ENCODE measurements around the gene TNS3.

DNA sequence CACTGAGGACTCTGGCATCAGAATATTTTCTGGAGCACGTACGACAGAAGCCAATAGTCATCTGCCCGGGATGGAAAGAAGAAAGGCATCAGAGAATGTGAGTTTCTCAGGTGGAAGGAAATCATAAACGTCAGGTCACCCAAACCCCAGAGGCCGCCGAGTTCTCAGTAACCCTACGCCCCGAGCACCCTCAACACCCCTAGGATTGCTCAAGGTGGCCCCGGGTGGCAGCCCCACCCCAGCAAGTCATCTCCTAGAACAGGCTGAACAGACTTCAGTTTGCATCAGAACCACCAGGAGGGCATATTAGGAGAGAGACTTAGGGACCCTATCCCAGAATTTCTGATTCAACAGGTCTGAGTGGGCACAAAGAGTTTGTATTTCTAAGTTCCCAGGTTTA lies 117.6 kb downstream of the TNS3 start:
- TF ChIP-seq ETS2 (tag; IDR thresholded peaks at IDR 0.05; ENCODE audit: borderline replicate concordance, poor library complexity, severe bottlenecking), result no peak
- TF ChIP-seq GABPB1 (CRISPR knock-in tag; IDR thresholded peaks at IDR 0.05), result no peak
- TF ChIP-seq EP300 (IDR thresholded peaks at IDR 0.05; ENCODE audit: low read length), result no peak
- no peak for TF ChIP-seq FOXK1 (CRISPR knock-in tag; IDR thresholded peaks at IDR 0.05; ENCODE audit: borderline replicate concordance)
- TF ChIP-seq MYC (IDR thresholded peaks at IDR 0.05; ENCODE audit: low read depth, low read length), result no peak
- TF ChIP-seq MYC (CRISPR knock-in tag; IDR thresholded peaks at IDR 0.05; ENCODE audit: borderline replicate concordance, low read depth), result no peak
- TF ChIP-seq, protein P1, sequence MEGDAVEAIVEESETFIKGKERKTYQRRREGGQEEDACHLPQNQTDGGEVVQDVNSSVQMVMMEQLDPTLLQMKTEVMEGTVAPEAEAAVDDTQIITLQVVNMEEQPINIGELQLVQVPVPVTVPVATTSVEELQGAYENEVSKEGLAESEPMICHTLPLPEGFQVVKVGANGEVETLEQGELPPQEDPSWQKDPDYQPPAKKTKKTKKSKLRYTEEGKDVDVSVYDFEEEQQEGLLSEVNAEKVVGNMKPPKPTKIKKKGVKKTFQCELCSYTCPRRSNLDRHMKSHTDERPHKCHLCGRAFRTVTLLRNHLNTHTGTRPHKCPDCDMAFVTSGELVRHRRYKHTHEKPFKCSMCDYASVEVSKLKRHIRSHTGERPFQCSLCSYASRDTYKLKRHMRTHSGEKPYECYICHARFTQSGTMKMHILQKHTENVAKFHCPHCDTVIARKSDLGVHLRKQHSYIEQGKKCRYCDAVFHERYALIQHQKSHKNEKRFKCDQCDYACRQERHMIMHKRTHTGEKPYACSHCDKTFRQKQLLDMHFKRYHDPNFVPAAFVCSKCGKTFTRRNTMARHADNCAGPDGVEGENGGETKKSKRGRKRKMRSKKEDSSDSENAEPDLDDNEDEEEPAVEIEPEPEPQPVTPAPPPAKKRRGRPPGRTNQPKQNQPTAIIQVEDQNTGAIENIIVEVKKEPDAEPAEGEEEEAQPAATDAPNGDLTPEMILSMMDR (IDR thresholded peaks at IDR 0.05 in 2 of 3, conservative IDR thresholded peaks at IDR 0.05 in 1 of 3; ENCODE audit: insufficient read depth in 2 of 3, low read depth in 1 of 3, low read length in 3 of 3), result no peak
- no peak for TF ChIP-seq MED1 (CRISPR knock-in tag; IDR thresholded peaks at IDR 0.05; ENCODE audit: borderline replicate concordance)
- no peak for TF ChIP-seq ZNF121 (CRISPR knock-in tag; conservative IDR thresholded peaks at IDR 0.05)
- TF ChIP-seq ZNF311 (CRISPR knock-in tag; IDR thresholded peaks at IDR 0.05), result no peak
- TF ChIP-seq TAF1 (IDR thresholded peaks at IDR 0.05; ENCODE audit: control insufficient read depth, extremely low read depth, insufficient read depth, low read length, severe bottlenecking), result no peak
- no peak for TF ChIP-seq ZNF24 (IDR thresholded peaks at IDR 0.05)
- no peak for TF ChIP-seq DPF2 (IDR thresholded peaks at IDR 0.05)
- TF ChIP-seq, protein P2, sequence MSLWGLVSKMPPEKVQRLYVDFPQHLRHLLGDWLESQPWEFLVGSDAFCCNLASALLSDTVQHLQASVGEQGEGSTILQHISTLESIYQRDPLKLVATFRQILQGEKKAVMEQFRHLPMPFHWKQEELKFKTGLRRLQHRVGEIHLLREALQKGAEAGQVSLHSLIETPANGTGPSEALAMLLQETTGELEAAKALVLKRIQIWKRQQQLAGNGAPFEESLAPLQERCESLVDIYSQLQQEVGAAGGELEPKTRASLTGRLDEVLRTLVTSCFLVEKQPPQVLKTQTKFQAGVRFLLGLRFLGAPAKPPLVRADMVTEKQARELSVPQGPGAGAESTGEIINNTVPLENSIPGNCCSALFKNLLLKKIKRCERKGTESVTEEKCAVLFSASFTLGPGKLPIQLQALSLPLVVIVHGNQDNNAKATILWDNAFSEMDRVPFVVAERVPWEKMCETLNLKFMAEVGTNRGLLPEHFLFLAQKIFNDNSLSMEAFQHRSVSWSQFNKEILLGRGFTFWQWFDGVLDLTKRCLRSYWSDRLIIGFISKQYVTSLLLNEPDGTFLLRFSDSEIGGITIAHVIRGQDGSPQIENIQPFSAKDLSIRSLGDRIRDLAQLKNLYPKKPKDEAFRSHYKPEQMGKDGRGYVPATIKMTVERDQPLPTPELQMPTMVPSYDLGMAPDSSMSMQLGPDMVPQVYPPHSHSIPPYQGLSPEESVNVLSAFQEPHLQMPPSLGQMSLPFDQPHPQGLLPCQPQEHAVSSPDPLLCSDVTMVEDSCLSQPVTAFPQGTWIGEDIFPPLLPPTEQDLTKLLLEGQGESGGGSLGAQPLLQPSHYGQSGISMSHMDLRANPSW (CRISPR knock-in tag; IDR thresholded peaks at IDR 0.05), result no peak
